ENCODE measurements around the gene PAQR8. TPM values are rescaled to one million over a fixed set of nuclear protein-coding genes. Genes with fewer than 3 reads are reported as not detected.

PAQR8 gene
- total RNA-seq, 4 donors from 2014 or later, result 12.6 to 33.2 (median 22.3) TPM

Other genes starting within 250 kb of the PAQR8 start
- not detected for gene IL17A, start 175.8 kb upstream of the PAQR8 start, total RNA-seq
- gene IL17F, start 117.7 kb upstream of the PAQR8 start, total RNA-seq, result not detected
- gene MCM3, start 77.4 kb upstream of the PAQR8 start, total RNA-seq, result 10 to 100 TPM; 33.2 to 67.1 (median 35.1) TPM
- gene EFHC1, start 58.2 kb downstream of the PAQR8 start, total RNA-seq, result 10 to 100 TPM; 30.6 to 45.6 (median 37.7) TPM
- gene TRAM2, start 214.9 kb downstream of the PAQR8 start, total RNA-seq, result 10 to 100 TPM; 21.3 to 27.5 (median 23.7) TPM